Measurements from ENCODE around the gene SLC9A5.

SLC9A5 gene

DNA sequence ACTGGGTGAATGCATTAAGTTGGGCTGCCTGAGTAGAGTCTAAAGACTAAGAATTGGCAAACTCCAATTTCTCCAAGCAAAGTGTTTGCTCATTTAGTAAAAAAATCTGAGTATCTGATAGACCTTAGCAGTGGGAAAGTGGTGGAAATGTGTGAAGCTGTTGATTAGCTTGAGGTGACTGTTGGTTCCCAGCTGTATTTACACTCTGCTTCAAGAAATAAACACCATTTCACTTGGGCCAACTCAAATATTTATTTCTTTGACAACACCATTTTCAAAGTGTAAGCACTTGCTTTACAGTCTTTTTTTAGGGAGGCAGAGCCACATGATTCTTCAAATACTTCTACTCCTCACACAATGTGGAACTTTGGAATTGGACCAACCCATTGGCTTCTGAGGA, 69.1 kb downstream of the SLC9A5 start:
- no peak for DNase-seq

All from DMS53 (cell line).